ENCODE results near the gene FOXP1. TPM values are rescaled to one million over a fixed set of nuclear protein-coding genes. Genes with fewer than 3 reads are reported as not detected.
A peak's percentile ranks its signal among the peaks of the same experiment; 100 is the strongest.

Gene FOXP1
- total RNA-seq, 1 donor from 2014 or later, result 113 TPM

DNA sequence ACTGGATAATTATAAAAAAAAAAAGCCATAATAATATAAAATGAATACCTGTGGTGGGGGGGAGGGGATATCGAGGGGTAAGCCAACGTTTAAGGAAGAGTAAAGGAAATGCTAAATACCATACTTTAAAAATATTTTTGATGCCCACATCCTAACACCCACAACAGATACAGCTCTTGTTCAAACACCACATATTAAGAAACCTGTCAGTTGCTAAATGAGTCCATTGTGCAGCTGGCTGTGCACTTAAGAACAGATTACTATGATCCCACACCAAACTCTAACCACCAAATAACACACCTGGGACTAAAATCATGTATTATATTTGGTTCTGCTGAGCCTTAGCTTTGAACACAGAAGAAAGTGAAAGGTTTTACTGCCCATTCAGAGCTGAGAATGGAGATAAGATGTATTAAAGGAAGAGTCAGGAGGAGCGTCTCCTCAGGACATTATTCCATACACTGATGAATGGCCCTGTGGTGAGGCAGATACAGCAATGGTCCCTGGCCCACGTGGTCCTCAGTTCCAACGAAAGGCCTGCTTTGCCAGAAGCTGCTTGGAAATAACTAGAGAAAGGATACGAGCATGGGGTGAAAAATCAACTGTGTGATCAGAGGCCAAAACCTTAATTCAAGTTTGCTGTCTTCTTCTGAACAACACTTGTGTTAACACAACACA, 515.4 kb downstream of the FOXP1 start:
- TF ChIP-seq, protein P1, sequence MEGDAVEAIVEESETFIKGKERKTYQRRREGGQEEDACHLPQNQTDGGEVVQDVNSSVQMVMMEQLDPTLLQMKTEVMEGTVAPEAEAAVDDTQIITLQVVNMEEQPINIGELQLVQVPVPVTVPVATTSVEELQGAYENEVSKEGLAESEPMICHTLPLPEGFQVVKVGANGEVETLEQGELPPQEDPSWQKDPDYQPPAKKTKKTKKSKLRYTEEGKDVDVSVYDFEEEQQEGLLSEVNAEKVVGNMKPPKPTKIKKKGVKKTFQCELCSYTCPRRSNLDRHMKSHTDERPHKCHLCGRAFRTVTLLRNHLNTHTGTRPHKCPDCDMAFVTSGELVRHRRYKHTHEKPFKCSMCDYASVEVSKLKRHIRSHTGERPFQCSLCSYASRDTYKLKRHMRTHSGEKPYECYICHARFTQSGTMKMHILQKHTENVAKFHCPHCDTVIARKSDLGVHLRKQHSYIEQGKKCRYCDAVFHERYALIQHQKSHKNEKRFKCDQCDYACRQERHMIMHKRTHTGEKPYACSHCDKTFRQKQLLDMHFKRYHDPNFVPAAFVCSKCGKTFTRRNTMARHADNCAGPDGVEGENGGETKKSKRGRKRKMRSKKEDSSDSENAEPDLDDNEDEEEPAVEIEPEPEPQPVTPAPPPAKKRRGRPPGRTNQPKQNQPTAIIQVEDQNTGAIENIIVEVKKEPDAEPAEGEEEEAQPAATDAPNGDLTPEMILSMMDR (conservative IDR thresholded peaks at IDR 0.05), result no peak
- H3K27me3 Mint-ChIP-seq, result no peaks in the 10 kb centered on the region

DNA sequence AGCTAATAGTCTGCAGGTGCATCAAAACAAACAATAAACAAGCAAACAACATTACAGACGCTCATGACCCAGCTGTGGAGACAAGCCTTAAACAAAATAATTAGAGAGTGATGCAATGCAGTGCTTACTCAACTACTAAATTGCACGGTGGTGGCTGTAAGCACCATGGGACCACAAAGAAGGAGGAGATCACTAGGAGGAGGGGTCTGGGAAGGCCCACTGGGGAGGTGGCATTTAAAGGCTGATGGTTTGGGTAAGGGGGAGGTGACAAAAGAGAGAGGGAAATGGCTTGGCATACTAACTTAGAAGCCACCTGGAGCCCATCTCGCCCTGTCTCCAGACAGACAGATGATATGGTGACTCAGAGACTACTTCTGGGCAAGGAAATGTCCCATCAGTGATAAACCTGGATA, 516.7 kb downstream of the FOXP1 start:
- Mint-ChIP-seq H3K27me3 (no peaks in the 10 kb centered on the region), H3K4me3 (peak overlapping the region; percentile 92), H3K36me3 (peaks cover 3% of the 10 kb centered on the region), H3K4me1 (ENCODE audit: unreplicated experiment) (peaks cover 56% of the 10 kb centered on the region), H3K9me3 (no peaks in the 10 kb centered on the region), H3K27ac (peak overlapping the region; percentile 94)
- DNase-seq (ENCODE audit: extremely low spot score, unreplicated experiment), result no peak
- TF ChIP-seq, protein P1 (conservative IDR thresholded peaks at IDR 0.05), result no peak

More for the DNA sequence above, 515.4 kb downstream of the FOXP1 start:
- peaks cover 57% of the 10 kb centered on the region for H3K4me1 Mint-ChIP-seq (ENCODE audit: unreplicated experiment)
- no peaks in the 10 kb centered on the region for H3K9me3 Mint-ChIP-seq
- H3K36me3 Mint-ChIP-seq, result peaks cover 3% of the 10 kb centered on the region
- peak overlapping the region; percentile 76 for H3K27ac Mint-ChIP-seq
- H3K4me3 Mint-ChIP-seq, result peak overlapping the region; percentile 20
- DNase-seq (ENCODE audit: extremely low spot score, unreplicated experiment), result no peak

DNA sequence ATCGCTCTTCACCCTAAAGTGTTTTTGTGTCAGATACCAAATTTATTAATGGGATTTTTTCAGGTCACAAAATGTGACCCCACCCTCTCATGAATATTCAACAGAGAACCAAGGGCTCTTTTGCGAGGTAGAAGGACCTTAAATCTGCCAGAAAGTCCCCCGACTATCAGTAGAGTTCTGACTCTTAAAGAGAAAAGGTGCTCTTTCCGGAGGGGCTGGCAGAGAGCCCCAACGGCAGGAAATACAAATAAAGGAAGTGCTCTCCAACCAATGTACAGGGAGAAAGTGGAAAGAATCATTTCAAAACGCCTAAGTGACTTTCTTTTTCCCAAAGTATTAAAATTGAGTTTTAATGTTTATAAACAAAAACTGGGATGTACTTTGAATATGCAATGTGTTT, 517.2 kb downstream of the FOXP1 start:
- peaks cover 3% of the 10 kb centered on the region for H3K36me3 Mint-ChIP-seq
- TF ChIP-seq, protein P1 (conservative IDR thresholded peaks at IDR 0.05), result no peak
- H3K9me3 Mint-ChIP-seq, result no peaks in the 10 kb centered on the region
- peak overlapping the region; percentile 94 for H3K27ac Mint-ChIP-seq
- H3K27me3 Mint-ChIP-seq, result no peaks in the 10 kb centered on the region
- peaks cover 59% of the 10 kb centered on the region for H3K4me1 Mint-ChIP-seq (ENCODE audit: unreplicated experiment)
- DNase-seq (ENCODE audit: extremely low spot score, unreplicated experiment), result no peak
- H3K4me3 Mint-ChIP-seq, result peak overlapping the region; percentile 92

DNA sequence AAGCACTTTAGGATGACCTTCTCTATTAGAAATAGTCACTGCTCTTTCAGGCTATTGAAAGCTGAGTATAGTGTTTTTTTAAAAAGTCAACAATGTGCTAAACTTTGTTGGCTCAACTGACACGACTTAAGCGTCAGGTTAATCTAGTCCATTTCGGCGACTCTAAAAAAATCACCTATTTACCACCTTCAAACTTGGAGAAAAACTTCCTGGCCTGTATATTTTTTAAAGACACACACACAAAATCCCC, 517.8 kb downstream of the FOXP1 start:
- Mint-ChIP-seq H3K27me3 (no peaks in the 10 kb centered on the region), H3K4me1 (ENCODE audit: unreplicated experiment) (peaks cover 59% of the 10 kb centered on the region), H3K36me3 (no peaks in the 10 kb centered on the region), H3K9me3 (no peaks in the 10 kb centered on the region), H3K4me3 (peak overlapping the region; percentile 92), H3K27ac (peak overlapping the region; percentile 94)
- DNase-seq (ENCODE audit: extremely low spot score, unreplicated experiment), result no peak
- TF ChIP-seq, protein P1 (conservative IDR thresholded peaks at IDR 0.05), result no peak

DNA sequence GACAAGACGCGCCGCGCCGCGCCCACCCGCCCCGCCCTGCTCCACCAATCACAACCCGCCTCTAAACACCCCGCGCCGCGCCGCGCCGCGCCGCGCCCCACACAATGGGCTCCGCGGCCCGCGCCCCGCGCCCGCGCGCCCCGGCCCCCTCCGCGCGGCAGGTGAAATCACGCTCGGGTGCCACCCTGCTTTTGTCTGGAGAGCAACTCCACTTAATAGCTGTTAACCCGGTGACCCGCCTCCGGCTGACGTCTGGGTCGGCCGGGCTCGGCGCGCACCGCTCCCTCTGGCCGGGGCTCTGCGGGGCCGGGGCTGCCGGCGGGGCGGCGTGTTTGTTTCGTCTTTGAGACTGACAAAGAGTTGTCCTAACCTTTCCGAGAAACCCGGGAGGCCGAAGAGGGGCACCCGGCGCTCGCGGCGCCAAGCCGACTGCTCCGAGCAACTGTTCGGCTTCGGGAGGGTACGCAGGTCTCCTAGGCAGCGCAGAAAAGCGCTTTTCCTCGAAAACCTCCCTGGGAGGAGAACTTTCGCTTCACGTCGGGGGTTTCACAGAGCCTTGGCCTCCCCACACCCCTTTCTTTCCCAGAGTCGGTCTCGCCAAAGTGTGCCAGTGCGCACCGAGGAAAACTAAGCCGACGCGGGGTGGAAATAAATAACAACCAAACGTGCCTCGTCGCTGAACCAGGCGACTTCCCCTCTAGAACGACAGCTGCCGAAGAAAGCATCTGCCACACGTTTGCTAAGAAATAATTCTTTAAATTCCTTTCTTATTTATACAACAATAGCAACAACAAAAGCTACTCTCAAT, 518.4 kb downstream of the FOXP1 start:
- no peaks in the 10 kb centered on the region for H3K36me3 Mint-ChIP-seq
- peak; percentile 80 for DNase-seq (ENCODE audit: extremely low spot score, unreplicated experiment)
- H3K27me3 Mint-ChIP-seq, result no peaks in the 10 kb centered on the region
- TF ChIP-seq, protein P1 (conservative IDR thresholded peaks at IDR 0.05), result peak; percentile 7
- H3K4me3 Mint-ChIP-seq, result peak overlapping the region; percentile 92
- H3K9me3 Mint-ChIP-seq, result no peaks in the 10 kb centered on the region
- peak overlapping the region; percentile 94 for H3K27ac Mint-ChIP-seq
- peaks cover 59% of the 10 kb centered on the region for H3K4me1 Mint-ChIP-seq (ENCODE audit: unreplicated experiment)

Data from type B pancreatic cell (in vitro differentiated cells).